HFF-Myc (cell line): ENCODE results near the gene TNFRSF6B.

ENCODE experiments used
- DNase-seq: peaks from one replicate; pipeline ENCODE4 v3.0.0-alpha.2; 2011; ENCODE audit warnings: low read depth; ENCODE audit errors: extremely low read depth
- H3K4me3 ChIP-seq: replicated peaks from 2 replicates; pipeline ENCODE4 v1.5.1; 2011; ENCODE audit warnings: low read depth, mild to moderate bottlenecking, control low read depth, low read length
- TF ChIP-seq, protein P1 (sequence below): IDR thresholded peaks from 2 replicates; pipeline ENCODE4 v1.5.1; 2012; ENCODE audit warnings: mild to moderate bottlenecking, low read depth, low read length, control low read depth; ENCODE audit errors: missing control alignments

TNFRSF6B gene

DNA sequence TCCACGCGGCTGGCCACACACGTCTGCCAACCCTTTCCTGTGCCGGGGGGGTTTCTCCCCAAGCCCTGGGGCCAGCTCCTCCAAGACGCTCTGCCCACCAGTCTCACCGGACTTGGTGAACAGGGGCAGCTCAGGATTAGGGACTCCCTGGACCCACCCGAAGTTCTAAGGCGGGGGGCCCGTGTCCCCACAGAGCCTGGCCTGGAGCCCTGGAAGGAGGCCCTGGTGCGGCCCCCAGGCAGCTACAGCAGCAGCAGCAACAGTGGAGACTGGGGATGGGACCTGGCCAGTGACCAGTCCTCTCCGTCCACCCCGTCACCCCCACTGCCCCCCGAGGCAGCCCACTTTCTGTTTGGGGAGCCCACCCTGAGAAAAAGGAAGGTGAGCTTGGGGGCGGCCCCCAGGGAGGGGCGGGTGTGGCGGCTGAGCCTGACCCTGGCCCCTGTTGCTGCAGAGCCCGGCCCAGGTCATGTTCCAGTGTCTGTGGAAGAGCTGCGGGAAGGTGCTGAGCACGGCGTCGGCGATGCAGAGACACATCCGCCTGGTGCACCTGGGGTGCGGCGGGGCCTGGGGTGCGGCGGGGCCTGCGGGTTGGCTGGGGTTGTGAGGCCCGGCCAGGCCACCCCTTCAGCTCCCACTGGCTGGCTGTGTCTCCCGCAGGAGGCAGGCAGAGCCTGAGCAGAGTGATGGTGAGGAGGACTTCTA is 45.4 kb downstream of the TNFRSF6B start:
- peak overlapping the region; percentile 63 for H3K4me3 ChIP-seq
- TF ChIP-seq, protein P1, sequence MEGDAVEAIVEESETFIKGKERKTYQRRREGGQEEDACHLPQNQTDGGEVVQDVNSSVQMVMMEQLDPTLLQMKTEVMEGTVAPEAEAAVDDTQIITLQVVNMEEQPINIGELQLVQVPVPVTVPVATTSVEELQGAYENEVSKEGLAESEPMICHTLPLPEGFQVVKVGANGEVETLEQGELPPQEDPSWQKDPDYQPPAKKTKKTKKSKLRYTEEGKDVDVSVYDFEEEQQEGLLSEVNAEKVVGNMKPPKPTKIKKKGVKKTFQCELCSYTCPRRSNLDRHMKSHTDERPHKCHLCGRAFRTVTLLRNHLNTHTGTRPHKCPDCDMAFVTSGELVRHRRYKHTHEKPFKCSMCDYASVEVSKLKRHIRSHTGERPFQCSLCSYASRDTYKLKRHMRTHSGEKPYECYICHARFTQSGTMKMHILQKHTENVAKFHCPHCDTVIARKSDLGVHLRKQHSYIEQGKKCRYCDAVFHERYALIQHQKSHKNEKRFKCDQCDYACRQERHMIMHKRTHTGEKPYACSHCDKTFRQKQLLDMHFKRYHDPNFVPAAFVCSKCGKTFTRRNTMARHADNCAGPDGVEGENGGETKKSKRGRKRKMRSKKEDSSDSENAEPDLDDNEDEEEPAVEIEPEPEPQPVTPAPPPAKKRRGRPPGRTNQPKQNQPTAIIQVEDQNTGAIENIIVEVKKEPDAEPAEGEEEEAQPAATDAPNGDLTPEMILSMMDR: no peak
- DNase-seq: no peak

DNA sequence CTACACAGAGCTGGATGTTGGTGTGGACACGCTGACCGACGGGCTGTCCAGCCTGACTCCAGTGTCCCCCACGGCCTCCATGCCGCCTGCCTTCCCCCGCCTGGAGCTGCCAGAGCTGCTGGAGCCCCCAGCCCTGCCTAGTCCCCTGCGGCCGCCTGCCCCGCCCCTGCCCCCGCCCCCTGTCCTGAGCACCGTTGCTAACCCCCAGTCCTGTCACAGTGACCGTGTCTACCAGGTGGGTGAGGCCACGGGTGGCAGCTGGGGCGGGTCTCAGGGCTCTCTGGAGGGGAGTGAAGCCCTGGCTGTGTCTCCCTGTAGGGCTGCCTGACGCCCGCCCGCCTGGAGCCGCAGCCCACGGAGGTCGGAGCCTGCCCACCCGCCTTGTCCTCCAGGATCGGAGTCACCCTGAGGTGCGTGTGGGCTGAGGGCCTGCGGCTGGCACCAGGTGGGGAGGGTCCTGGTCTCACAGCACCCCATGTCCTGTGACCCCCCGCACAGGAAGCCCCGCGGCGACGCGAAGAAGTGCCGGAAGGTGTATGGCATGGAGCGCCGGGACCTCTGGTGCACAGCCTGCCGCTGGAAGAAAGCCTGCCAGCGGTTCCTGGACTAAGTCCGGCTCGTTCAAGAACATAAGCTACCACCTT is 46.1 kb downstream of the TNFRSF6B start:
- no peak for DNase-seq

DNA sequence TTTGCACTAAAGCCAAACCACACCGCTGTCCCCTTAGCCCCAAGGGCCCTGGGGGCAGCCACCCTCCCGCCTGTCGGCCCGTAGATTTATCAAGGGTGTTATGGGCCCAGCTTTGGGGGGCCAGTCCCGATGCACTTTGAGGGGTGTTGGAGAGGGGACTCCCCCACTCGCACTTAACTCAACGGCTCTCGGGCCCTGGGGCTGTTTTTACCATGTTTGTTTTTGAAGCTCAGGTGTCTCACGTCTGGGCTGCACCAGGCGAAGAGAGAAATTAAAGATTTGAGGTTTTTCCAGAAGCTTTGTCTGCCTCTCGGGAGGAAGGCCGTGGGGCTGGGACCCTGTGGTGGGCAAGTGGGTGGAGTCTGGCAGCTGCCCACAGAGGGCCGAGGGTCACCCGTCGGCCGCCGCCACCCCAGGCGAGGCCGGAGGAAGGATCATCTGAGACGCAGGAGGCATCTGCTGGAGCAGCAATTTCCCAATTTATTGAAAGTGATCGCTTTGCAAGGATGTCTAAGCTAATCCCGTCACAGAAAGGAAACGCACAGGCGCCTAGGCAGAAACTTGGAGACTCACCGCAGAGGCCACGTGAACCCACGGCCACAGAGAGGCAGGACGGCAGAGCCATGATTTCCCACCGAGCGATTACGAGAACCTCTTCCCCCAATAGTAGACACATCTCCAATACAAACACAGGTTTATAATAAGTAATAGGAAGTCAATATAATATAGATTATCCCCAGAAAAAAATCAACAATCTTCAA is 46.9 kb downstream of the TNFRSF6B start:
- TF ChIP-seq, protein P1: no peak
- no peak for DNase-seq
- H3K4me3 ChIP-seq: no peak overlapping the region

More for the DNA sequence above, 46.1 kb downstream of the TNFRSF6B start:
- TF ChIP-seq, protein P1: no peak
- peak overlapping the region; percentile 63 for H3K4me3 ChIP-seq

DNA sequence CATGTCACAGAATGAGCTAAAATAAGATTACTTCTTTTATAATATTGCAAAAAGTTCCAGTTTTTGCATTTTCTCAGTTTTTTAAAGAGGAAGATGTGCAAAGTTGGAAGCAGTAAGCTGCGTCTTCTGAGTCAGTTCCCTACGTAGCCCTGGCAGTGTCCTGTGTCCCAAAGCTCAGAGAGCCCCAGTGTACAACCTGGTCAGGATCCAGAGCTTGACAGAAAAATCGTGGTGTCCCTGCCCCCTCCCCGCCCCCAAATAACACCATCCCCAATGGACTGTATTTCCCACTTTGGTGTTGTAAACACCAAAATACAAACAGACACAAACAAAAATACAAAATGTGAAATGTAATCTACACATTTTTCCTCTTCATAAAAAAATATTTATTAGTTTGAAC is 47.7 kb downstream of the TNFRSF6B start:
- H3K4me3 ChIP-seq: no peak overlapping the region
- no peak for DNase-seq
- TF ChIP-seq, protein P1: no peak

DNA sequence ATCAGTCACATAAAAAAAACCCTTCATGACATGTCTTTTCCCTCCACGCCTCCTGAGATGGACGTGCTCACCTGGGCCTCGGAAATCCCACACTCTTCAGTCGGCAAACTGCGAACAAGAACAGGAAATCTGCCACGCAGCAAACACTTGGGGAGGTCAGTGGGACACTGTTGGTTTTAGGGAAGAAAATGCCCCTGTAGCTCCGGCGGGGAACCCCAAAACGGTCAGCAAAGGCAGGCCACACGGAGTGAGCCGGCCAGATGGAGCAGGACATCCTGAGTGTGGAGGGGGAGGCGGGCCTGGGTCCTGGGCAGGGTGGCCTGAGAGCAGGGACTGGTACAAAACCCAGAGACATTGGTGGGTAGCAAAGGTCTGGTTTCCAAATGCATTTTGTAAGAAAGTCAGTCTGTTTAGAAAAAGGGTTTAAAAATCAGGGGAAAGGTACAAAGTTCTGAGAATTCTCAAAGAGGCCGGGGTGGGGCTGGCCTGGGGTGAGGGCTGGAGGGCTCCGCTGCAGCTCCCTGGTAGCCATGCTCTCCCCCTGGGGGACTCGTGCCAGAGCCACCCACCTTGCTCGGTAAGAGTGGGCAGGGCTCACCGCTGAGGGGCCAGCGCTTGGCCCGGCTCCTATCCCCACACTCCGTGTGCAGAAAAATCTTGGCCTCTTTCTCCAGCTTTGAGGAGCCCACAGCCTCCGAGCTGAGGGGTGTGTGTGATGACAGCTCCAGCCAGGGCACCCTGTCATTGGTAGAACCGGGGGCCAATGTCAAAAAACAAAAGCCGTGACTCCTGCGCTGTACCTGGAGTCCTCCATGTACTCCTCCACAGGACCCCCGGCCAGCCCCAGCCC is 48.3 kb downstream of the TNFRSF6B start:
- no peak overlapping the region for H3K4me3 ChIP-seq
- TF ChIP-seq, protein P1: no peak
- no peak for DNase-seq

DNA sequence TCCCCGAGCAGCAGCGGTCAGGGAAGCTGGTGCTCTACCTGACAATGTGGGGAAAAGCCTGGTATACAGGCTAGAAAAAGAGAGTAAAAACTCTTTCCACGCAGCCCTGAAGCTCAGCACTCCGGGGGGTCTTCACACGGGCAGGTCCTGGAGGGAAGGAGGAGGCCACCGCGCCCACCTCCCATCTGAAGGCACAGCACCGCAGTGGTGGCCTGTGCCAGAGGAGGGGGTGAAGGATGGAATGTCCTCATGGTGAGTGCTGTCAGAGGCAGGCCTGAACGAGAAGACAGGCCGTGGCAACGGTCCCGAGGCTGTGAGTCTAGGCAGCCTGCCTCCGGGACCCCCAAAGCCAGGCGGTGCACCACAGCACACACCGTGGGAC is 49.0 kb downstream of the TNFRSF6B start:
- no peak overlapping the region for H3K4me3 ChIP-seq
- no peak for DNase-seq
- TF ChIP-seq, protein P1: no peak
